A549 treated with DMSO at 1 μM for 4 hours (cell line): Measurements from ENCODE around the gene DUS2. TPM values are rescaled to one million over a fixed set of nuclear protein-coding genes. Genes with fewer than 3 reads are reported as not detected.

Experiments used
- total RNA-seq: library from RNA; stranded (reverse); fragments of 200-300 nt; extraction: Qiagen RNA extraction; gene quantifications from 5 replicates; pipeline ENCODE4 v1.2.3, GENCODE V29; 2022; ENCODE audit warnings: low read depth

Gene DUS2
- 16.1 to 19.0 TPM (median 18.4 TPM) in 5 replicates for total RNA-seq

GRCh38 chr16:68022728-68023537, at the start of gene DUS2, which contains the start of gene DDX28:
TSS of gene DUS2 (plus strand) at chr16:68023284. CDS start at chr16:68038024, 14,740 bp downstream.
TSS of gene DDX28 (minus strand) at chr16:68023232. CDS start at chr16:68023202, 30 bp downstream.

DNA sequence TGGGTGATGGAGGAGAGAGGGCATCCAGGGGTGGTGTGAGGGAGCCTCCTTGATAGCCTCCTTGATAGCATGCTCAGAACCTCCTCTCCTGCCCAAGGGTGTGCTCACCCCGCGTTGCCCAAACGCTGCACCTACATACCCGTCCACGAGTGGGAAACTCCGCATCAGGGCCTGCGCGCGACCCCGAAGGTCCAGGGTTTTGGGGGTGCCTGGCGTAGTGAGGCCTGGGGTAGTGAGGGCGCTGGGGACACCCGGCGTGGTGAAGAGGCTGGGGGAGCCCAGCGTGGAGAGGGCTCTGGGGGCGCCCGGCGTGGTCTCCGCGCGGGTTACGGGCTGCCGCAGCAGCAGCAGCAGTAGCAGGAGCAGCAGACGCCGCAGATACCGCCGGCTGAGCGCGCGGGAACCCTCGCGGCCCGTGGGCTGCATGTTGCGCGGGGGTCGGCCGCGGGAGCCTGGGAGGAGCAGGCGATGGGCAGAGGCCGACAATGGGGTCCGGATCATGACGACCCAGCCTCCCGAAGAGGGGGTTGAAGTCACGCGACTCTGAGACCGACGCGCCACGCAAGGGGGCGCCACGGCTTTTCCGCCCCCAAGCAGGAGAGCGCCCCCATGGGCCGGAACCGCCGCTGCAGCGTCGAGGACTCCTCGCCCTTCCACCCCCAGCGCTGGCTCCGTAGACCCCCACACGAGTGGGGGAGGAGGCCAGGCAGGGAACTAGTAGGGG, 43.0 kb upstream of the DUS2 start, which contains the start of gene DPEP3:
Gene DPEP3 (minus strand): TSS at position 545 of the 724 bp plus-strand sequence. CDS start 119 bp downstream, at position 426.

GRCh38 chr16:67998779-67999688, 24.1 kb upstream of the DUS2 start, which contains the start of gene DPEP2:
TSS of gene DPEP2 (minus strand) at chr16:67999484. CDS start at chr16:67993212, 6,272 bp downstream.

DNA sequence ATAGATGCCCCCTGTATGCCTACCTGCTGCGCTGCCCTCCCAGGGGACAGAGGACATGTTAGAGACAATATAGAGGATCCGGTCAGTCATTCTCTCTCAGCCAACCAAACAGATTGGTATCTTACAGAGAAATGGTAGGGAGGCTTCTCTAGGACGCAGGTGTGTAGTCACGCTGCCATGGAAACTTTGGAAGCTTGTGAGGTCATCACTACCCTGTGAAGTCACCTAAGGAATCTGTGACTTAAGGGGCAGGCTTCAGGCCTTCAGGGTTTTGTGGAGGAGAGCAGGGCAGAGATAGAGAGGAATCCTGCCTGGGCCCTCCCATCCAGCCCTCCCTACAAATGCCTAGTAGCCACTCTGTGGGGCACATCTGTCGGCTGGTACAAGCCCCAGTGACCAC, 7.4 kb upstream of the DUS2 start, which contains the start of gene DPEP2NB:
Gene DPEP2NB (minus strand): TSS at position 231 of the 400 bp plus-strand sequence. CDS start 141 bp downstream, at position 90.

DNA sequence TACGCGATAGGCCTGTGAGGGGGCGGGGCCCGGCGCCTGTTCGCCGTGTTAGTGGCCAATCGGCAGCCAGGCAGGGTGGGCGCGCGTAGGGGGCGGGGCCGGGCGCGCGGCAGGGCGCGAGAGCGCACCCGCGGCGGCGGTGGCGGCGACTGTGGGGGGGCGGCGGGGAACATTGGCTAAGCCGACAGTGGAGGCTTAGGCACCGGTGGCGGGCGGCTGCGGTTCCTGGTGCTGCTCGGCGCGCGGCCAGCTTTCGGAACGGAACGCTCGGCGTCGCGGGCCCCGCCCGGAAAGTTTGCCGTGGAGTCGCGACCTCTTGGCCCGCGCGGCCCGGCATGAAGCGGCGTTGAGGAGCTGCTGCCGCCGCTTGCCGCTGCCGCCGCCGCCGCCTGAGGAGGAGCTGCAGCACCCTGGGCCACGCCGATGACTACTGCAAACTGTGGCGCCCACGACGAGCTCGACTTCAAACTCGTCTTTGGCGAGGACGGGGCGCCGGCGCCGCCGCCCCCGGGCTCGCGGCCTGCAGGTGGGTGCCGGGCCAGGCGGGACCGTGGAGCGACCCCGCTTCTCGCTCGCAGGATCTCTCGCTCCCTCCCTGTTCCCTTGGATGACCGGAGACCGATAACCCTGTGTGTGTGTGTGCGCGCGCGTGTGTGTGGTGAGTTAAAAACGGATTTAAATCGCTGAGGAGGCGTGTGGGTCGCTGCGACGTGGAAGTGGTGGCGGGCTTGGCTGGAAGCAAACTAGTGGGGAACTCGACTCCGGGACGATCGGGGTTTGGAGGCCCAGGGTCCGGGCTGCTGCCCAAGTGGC, 62.4 kb downstream of the DUS2 start, which contains the start of gene NFATC3:
Gene NFATC3 (plus strand): TSS at position 112 of the 813 bp plus-strand sequence. CDS start 312 bp downstream, at position 424.

Other genes with a start within 250 kb of the DUS2 start
- 8.5 to 11.0 TPM (median 9.6 TPM) in 5 replicates for gene RANBP10, start 216.7 kb upstream of the DUS2 start, total RNA-seq
- 0.32 to 0.56 TPM (median 0.47 TPM) in 5 replicates for gene TSNAXIP1, start 216.4 kb upstream of the DUS2 start, total RNA-seq
- 25.6 to 42.9 TPM (median 41.3 TPM) in 5 replicates for gene THAP11, start 181.0 kb upstream of the DUS2 start, total RNA-seq
- gene NUTF2, start 176.4 kb upstream of the DUS2 start, total RNA-seq = 229 to 266 TPM (median 237 TPM) in 5 replicates
- 27.0 to 30.7 TPM (median 29.1 TPM) in 5 replicates for gene CENPT, start 175.6 kb upstream of the DUS2 start, total RNA-seq
- gene EDC4, start 150.2 kb upstream of the DUS2 start, total RNA-seq = 45.9 to 72.1 TPM (median 66.4 TPM) in 5 replicates
- 0.22 to 0.29 TPM in 2 of 5 replicates, not detected in the others for gene NRN1L, start 138.4 kb upstream of the DUS2 start, total RNA-seq
- gene PSKH1, start 130.0 kb upstream of the DUS2 start, total RNA-seq = 12.7 to 20.2 TPM (median 14.9 TPM) in 5 replicates
- 1.5 to 2.2 TPM (median 2.0 TPM) in 5 replicates for gene CTRL, start 91.4 kb upstream of the DUS2 start, total RNA-seq
- 45.3 to 56.5 TPM (median 47.3 TPM) in 5 replicates for gene PSMB10, start 86.4 kb upstream of the DUS2 start, total RNA-seq
- 6.7 to 11.9 TPM (median 10.9 TPM) in 5 replicates for gene LCAT, start 79.2 kb upstream of the DUS2 start, total RNA-seq
- 25.2 to 32.7 TPM (median 29.1 TPM) in 5 replicates for gene SLC12A4, start 54.6 kb upstream of the DUS2 start, total RNA-seq
- not detected in 5 replicates for gene DPEP3, start 42.8 kb upstream of the DUS2 start, total RNA-seq
- not detected in 5 replicates for gene DPEP2, start 23.8 kb upstream of the DUS2 start, total RNA-seq
- gene DPEP2NB, start 7.4 kb upstream of the DUS2 start, total RNA-seq = not detected in 5 replicates
- gene DDX28, start 52 bp upstream of the DUS2 start, total RNA-seq = 19.6 to 20.7 TPM (median 20.1 TPM) in 5 replicates
- gene NFATC3, start 62.1 kb downstream of the DUS2 start, total RNA-seq = 14.7 to 19.0 TPM (median 18.8 TPM) in 5 replicates
- 0.05 to 0.19 TPM (median 0.09 TPM) in 4 of 5 replicates, not detected in the other for gene ESRP2, start 212.8 kb downstream of the DUS2 start, total RNA-seq
- gene PLA2G15, start 222.1 kb downstream of the DUS2 start, total RNA-seq = 12.2 to 15.0 TPM (median 14.2 TPM) in 5 replicates
- gene SLC7A6, start 241.2 kb downstream of the DUS2 start, total RNA-seq = 35.2 to 38.2 TPM (median 36.1 TPM) in 5 replicates